CD14-positive monocyte (primary cell): Measurements from ENCODE around the gene AVPR2. TPM values are rescaled to one million over a fixed set of nuclear protein-coding genes. Genes with fewer than 3 reads are reported as not detected.

Source experiments
- DNase-seq, 3 donors: peaks; one replicate each; pipeline ENCODE4 v3.0.0-alpha.2; 2011 to 2022
- H2AFZ ChIP-seq: 2 replicates; pipeline ENCODE4 v1.6.0; 2012; ENCODE audit warnings: mild to moderate bottlenecking, low read depth, low read length, inconsistent platforms; ENCODE audit not compliant: insufficient read depth, poor library complexity, severe bottlenecking
- H3K27ac ChIP-seq, 2 donors: 1 replicate in 1 of 2; 2 replicates in 1 of 2; pipeline ENCODE4 v1.5.1; 2012 to 2013; ENCODE audit warnings: low read length in 2 of 2, control low read depth in 1 of 2, inconsistent platforms in 1 of 2, low read depth in 1 of 2, mild to moderate bottlenecking in 1 of 2
- H3K27me3 ChIP-seq, 2 donors: one replicate each; pipeline versions ENCODE4 v1.6.0 to v1.6.1; 2011 to 2013; ENCODE audit warnings: low read length in 2 of 2; ENCODE audit not compliant: control insufficient read depth in 2 of 2, insufficient read depth in 2 of 2
- H3K36me3 ChIP-seq, 2 donors: replicated peaks in 1 of 2; 1 replicate in 1 of 2; 2 replicates in 1 of 2; pipeline versions ENCODE4 v1.5.1 to v1.6.1; 2012 to 2013; ENCODE audit warnings: low read length in 2 of 2, control low read depth in 1 of 2, inconsistent platforms in 1 of 2, mild to moderate bottlenecking in 1 of 2; ENCODE audit not compliant: insufficient read depth in 2 of 2, control insufficient read depth in 1 of 2
- H3K4me1 ChIP-seq, 2 donors: 1 replicate in 1 of 2; 2 replicates in 1 of 2; pipeline versions ENCODE4 v1.5.1 to v1.6.1; 2012 to 2013; ENCODE audit warnings: low read length in 2 of 2, control low read depth in 1 of 2, inconsistent platforms in 1 of 2, mild to moderate bottlenecking in 1 of 2, moderate library complexity in 1 of 2; ENCODE audit not compliant: insufficient read depth in 2 of 2, control insufficient read depth in 1 of 2
- H3K4me2 ChIP-seq: replicated peaks from 2 replicates; pipeline ENCODE3; 2012; ENCODE audit warnings: low read length, moderate library complexity, mild to moderate bottlenecking; ENCODE audit not compliant: poor library complexity, severe bottlenecking; ENCODE audit errors: extremely low read depth
- H3K4me3 ChIP-seq, 3 experiments: fragments of 200-600 bp in 1 of 3; sonication (generic) in 1 of 3; replicated peaks in 1 of 3; 1 replicate in 2 of 3; 2 replicates in 1 of 3; pipeline ENCODE4 v1.5.1; 2011 to 2013; ENCODE audit warnings: low read length in 3 of 3, mild to moderate bottlenecking in 3 of 3, control low read depth in 2 of 3, low read depth in 2 of 3, inconsistent platforms in 1 of 3, moderate library complexity in 1 of 3
- H3K79me2 ChIP-seq: 2 replicates; pipeline ENCODE4 v1.6.0; 2012; ENCODE audit warnings: mild to moderate bottlenecking, control low read depth, inconsistent platforms, low read length, moderate library complexity; ENCODE audit not compliant: insufficient read depth
- H3K9ac ChIP-seq: 2 replicates; pipeline ENCODE4 v1.6.0; 2017; ENCODE audit warnings: low read length, mild to moderate bottlenecking; ENCODE audit not compliant: insufficient read depth, poor library complexity, severe bottlenecking
- H3K9me3 ChIP-seq, 2 donors: replicated peaks in 1 of 2; 1 replicate in 1 of 2; 2 replicates in 1 of 2; pipeline versions ENCODE4 v1.5.1 to v1.6.1; 2012 to 2013; ENCODE audit warnings: low read length in 2 of 2, control low read depth in 1 of 2; ENCODE audit not compliant: control insufficient read depth in 1 of 2, insufficient read depth in 1 of 2
- H4K20me1 ChIP-seq: 2 replicates; pipeline ENCODE4 v1.6.0; 2012; ENCODE audit warnings: mild to moderate bottlenecking, low read length, control low read depth, moderate library complexity; ENCODE audit not compliant: insufficient read depth
- H3K27ac Mint-ChIP-seq, 7 donors: one replicate each; pipeline ENCODE4 v1.8.0; 2020; ENCODE audit warnings: mild to moderate bottlenecking in 7 of 7, mixed read lengths in 7 of 7, moderate library complexity in 6 of 7, inconsistent platforms in 2 of 7
- H3K27me3 Mint-ChIP-seq, 3 donors: one replicate each; pipeline ENCODE4 v1.8.0; 2021 to 2022; ENCODE audit warnings: low read depth in 3 of 3, mild to moderate bottlenecking in 3 of 3, mixed read lengths in 3 of 3, moderate library complexity in 3 of 3, inconsistent platforms in 1 of 3
- H3K36me3 Mint-ChIP-seq, 2 donors: one replicate each; pipeline ENCODE4 v1.8.0; 2020; ENCODE audit warnings: mixed read lengths in 2 of 2, inconsistent platforms in 1 of 2, mild to moderate bottlenecking in 1 of 2
- H3K4me1 Mint-ChIP-seq: one replicate; pipeline ENCODE4 v1.8.0; 2020; ENCODE audit warnings: mild to moderate bottlenecking, mixed read lengths
- H3K4me3 Mint-ChIP-seq, 2 donors: one replicate each; pipeline ENCODE4 v1.8.0; 2020; ENCODE audit warnings: mild to moderate bottlenecking in 2 of 2, mixed read lengths in 2 of 2, moderate library complexity in 1 of 2
- H3K9me3 Mint-ChIP-seq, 7 donors: one replicate each; pipeline ENCODE4 v1.8.0; 2020 to 2022; ENCODE audit warnings: mixed read lengths in 7 of 7, mild to moderate bottlenecking in 6 of 7, moderate library complexity in 6 of 7, inconsistent platforms in 2 of 7
- WGBS: methylation state at CpG from one replicate; pipeline ENCODE4 v1.1.5; 2013; ENCODE audit warnings: missing lambda C conversion rate; ENCODE audit not compliant: insufficient coverage; 5-methylcytosine and 5-hydroxymethylcytosine counted together
- intact Hi-C, 2 donors: fragments of 100-400 bp; cut with micrococcal nuclease; formaldehyde crosslinking; loops; one replicate each; pipeline versions ENCODE4 v1.15.0 to v1.15.1; 2023
- polyA plus RNA-seq, 3 donors: library from polyadenylated mRNA; depleted of rRNA in 1 of 3; unstranded in 2 of 3; stranded (reverse) in 1 of 3; fragments of 300-500 nt in 2 of 3; fragments of >200 nt in 1 of 3; fragmentation: Illumina TruSeq in 2 of 3; gene quantifications; 1 replicate in 2 of 3; 2 replicates in 1 of 3; pipeline ENCODE4 v1.2.3, GENCODE V29; 2012 to 2021
- TF ChIP-seq, protein P1 (sequence below): fragments of 200-600 bp; IDR thresholded peaks from one replicate; pipeline ENCODE4 v1.8.0; 2022; ENCODE audit warnings: antibody characterized with exemption, mild to moderate bottlenecking

AVPR2 gene
- polyA plus RNA-seq, 3 donors = 0.14 to 0.27 TPM; not detected in 1

DNA sequence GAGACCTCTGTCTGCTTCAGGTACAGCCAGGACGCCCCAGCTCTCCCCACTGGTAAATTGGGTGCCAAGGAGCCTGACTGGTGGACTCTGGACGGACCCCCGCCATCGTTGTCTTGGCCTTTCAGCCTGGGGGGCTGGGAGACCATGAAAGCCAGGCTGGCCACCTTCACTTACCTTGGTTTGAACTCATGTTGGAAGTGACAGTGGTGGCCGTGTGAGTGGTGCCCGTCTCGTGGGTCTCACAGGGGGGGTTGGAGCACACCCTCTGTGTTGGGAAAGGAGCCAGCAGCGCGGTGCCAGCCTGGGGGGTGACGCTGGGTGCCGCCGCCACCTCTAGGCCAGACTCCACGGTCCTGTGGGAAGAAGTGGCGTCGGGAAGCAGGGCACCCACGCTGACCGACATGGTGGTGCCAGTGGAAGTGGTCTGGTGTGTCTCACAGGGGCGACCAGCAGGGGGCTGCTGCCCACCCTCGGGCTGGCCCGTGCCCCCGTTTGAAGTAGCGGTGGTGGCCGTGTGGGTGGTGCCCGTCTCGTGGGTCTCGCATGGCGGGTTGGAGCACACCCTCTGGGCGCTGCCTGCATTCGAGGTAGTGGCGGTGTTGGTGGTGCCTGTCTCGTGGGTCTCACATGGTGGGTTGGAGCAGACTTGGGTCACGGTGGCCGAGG lies 49.6 kb downstream of the AVPR2 start:
- Histone ChIP-seq H3K27ac (no peak overlapping the region), H3K4me2 (no peak overlapping the region), H3K79me2 (peaks cover 6% of the 10 kb centered on the region), H3K9me3 (no peaks in the 10 kb centered on the region), H3K4me3 (no peak overlapping the region), H3K36me3 (peaks cover 84 to 98% of the 10 kb centered on the region in 2 donors), H2AFZ (no peak overlapping the region), H4K20me1 (peaks cover 96% of the 10 kb centered on the region), H3K4me1 (no peaks in the 10 kb centered on the region), H3K27me3 (no peaks in the 10 kb centered on the region), H3K9ac (no peak overlapping the region)
- no peak for DNase-seq
- TF ChIP-seq, protein P1, sequence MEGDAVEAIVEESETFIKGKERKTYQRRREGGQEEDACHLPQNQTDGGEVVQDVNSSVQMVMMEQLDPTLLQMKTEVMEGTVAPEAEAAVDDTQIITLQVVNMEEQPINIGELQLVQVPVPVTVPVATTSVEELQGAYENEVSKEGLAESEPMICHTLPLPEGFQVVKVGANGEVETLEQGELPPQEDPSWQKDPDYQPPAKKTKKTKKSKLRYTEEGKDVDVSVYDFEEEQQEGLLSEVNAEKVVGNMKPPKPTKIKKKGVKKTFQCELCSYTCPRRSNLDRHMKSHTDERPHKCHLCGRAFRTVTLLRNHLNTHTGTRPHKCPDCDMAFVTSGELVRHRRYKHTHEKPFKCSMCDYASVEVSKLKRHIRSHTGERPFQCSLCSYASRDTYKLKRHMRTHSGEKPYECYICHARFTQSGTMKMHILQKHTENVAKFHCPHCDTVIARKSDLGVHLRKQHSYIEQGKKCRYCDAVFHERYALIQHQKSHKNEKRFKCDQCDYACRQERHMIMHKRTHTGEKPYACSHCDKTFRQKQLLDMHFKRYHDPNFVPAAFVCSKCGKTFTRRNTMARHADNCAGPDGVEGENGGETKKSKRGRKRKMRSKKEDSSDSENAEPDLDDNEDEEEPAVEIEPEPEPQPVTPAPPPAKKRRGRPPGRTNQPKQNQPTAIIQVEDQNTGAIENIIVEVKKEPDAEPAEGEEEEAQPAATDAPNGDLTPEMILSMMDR = no peak
- Mint-ChIP-seq H3K27me3 (peaks cover 0 to 6% (median 0%) of the 10 kb centered on the region in 3 donors), H3K4me1 (peaks cover 1% of the 10 kb centered on the region), H3K9me3 (peaks cover 0 to 3% (median 0%) of the 10 kb centered on the region in 7 donors), H3K4me3 (no peak overlapping the region), H3K36me3 (peaks cover 60 to 93% of the 10 kb centered on the region in 2 donors), H3K27ac (peak overlapping the region in 1 of 7 donors; percentile 63)
- WGBS = 61% methylated on average over 6 of the region's 33 CpGs
- intact Hi-C loops = loop anchor here (5.0 to 10.0 kb wide), 3 partner anchors 37 to 192 kb away; partner anchors contain the start of gene PLXNB3 (in 2 of the 2)

- Histone ChIP-seq H3K4me1 (no peaks in the 10 kb centered on the region), H3K4me3 (no peak overlapping the region), H3K9ac (no peak overlapping the region), H3K79me2 (peaks cover 6% of the 10 kb centered on the region), H3K9me3 (no peaks in the 10 kb centered on the region), H2AFZ (no peak overlapping the region), H4K20me1 (peaks cover 98% of the 10 kb centered on the region), H3K27ac (no peak overlapping the region), H3K4me2 (no peak overlapping the region), H3K36me3 (peaks cover 85 to 99% of the 10 kb centered on the region in 2 donors), H3K27me3 (no peaks in the 10 kb centered on the region)
- H3K9me3 Mint-ChIP-seq = peaks cover 0 to 3% (median 0%) of the 10 kb centered on the region in 7 donors
- no peak for DNase-seq
- TF ChIP-seq, protein P1 = no peak
- H3K4me3 Mint-ChIP-seq = no peak overlapping the region
- peaks cover under 1% of the 10 kb centered on the region for H3K4me1 Mint-ChIP-seq
- H3K36me3 Mint-ChIP-seq = peaks cover 63 to 94% of the 10 kb centered on the region in 2 donors
- H3K27me3 Mint-ChIP-seq = peaks cover 0 to 7% (median 0%) of the 10 kb centered on the region in 3 donors
- intact Hi-C loops = loop anchor here (5.0 to 10.0 kb wide), 3 partner anchors 37 to 192 kb away; partner anchors contain the start of gene PLXNB3 (in 2 of the 2)
- peak overlapping the region in 4 of 7 donors; percentile 40 to 81 (median 69) for H3K27ac Mint-ChIP-seq
- 95% methylated on average over 20 of the region's 44 CpGs for WGBS
Observed at GRCh38 chrX:153954558-153955227, 50.2 kb downstream of the AVPR2 start.
